Measurements from ENCODE around the gene HOXD8.

Gene HOXD8

DNA sequence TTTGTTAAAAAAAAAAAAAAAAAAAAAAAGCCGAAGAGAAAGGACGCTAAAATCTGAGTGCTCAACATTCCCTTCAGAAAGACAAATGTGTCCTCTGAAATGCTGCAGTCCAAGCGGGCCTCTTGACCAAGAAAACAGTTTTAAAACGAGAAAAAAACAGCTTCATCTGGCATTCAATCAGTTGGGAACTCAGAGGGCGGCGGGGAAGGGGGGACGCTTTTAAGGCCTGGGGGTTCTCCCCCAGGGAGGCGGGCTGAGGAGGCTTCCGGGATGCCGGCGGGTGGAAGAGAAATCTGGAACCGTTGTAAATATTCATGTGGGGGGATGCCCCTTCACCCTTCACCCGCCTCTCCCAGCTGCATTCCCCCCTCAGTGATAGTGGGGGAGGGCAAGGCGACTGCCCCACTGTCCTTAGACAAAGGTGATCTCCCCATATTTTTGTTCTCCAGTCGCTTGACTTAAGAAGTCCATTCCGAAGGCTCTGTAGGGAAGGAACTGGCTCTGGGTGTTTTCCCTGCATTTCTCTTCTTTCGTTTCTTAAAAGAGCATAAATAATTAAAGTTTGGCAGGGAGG lies 25.7 kb upstream of the HOXD8 start:
- DNase-seq (ENCODE audit: low spot score) = no peak

DNA sequence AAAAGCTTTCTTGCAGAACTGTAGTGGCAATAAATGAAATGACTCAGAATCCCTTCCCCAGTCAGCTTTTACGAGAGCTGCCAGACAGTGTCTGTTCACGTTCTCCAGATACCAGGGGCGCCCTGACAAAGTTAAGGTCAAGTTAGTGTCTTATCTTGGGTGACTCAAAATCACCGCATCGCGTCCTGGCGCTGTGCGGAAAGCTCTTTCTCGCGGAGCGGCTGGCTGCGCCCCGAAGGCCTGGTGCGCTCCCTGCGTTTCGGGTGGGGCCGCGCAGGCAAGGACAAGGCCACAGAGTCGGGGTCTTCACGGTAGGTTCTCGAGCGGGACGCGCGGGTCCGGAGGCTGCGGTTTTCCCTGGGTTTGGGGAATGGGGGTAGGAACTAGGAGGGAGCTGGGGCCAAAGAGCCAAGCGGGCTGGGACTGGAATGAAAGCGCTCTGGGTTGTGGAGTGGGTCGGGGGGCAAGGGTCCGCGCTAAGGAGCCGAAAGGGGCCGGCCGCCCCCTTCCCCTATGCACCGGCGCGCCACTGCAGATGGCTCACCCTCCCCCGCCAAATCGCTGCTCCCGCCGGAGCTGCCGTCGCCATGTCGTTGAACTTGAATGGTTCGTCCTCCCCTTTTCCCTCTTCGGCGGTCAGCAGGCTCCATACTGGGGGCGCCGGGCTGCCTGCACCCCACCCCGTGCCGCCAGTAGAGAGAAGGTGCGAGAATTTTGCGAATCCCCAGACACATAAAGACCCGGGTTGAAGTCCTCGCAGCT lies 25.0 kb upstream of the HOXD8 start:
- DNase-seq (ENCODE audit: low spot score) = peak; percentile 66

DNA sequence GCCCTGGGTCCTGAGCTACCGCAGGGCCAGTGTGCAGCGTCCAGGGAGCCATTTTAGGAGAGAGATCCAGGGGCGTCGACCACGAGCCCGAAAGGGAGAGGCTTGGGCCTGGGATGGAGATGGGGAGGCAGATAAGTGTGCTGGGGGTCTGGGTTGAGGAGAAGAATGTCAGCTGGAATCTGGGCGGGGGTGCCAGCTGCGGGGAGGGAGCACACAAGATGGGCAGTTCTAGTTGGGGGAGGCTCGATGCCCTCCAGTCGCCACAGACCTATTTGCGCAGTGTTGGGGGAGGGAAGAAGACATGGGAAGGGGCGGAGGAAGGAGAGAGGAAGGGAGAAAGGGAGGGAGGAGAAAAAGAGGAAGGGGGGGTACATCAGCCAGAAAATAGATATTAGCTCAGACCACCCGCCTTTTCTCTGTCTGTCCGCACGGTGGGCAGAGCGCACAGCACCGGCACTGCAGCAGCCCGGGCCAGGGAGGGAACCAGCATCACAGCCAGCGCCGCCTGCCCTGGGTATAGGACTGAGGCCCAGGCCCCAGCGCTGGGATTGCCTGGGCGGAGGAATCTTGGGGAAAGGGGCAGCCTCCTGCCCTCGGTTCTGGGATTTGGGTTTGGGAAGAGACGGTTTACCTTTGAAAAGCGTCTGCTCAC lies 24.3 kb upstream of the HOXD8 start:
- no peak for DNase-seq (ENCODE audit: low spot score)

DNA sequence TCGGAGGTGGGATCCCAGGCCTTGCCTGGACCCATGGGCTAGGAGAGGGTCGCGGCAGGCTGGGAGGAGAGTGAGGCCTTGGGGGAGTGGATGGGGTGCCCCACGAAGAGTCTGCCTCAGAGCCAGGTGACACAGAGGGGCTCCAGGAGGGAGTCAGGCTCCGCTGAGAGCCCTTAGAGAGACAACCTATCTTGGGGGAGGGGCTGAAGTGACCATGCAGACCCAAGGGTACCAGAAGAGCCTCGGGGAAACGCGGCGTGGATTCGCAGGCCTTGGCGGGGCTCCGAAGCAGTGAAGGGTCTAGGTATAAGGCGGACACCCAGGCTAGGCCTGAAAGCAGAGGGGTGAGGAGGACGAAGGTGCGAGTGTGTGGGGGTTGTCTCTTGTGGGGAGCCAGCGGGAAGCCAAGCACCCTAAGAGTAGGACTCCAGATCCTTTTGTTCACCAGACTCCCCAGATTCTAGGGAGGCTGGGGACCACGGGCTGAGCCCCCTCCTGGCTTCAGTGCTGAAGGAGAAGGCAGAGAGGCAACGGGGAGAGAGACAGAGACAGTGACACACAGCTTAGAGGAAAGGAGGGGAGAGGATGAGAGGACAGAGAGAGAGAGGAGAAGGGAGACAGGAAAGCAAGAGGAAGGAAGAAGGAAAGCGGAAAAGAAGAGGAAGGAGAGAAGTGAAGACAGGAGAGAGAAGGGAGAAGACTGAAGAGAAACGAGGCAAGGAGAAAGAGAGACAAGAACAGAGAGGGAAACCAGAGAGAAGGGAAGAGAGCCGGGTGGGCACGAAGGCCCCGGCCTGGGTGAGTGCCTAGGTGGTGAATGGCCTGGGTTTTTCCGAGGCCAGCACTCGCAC lies 23.6 kb upstream of the HOXD8 start:
- no peak for DNase-seq (ENCODE audit: low spot score)

DNA sequence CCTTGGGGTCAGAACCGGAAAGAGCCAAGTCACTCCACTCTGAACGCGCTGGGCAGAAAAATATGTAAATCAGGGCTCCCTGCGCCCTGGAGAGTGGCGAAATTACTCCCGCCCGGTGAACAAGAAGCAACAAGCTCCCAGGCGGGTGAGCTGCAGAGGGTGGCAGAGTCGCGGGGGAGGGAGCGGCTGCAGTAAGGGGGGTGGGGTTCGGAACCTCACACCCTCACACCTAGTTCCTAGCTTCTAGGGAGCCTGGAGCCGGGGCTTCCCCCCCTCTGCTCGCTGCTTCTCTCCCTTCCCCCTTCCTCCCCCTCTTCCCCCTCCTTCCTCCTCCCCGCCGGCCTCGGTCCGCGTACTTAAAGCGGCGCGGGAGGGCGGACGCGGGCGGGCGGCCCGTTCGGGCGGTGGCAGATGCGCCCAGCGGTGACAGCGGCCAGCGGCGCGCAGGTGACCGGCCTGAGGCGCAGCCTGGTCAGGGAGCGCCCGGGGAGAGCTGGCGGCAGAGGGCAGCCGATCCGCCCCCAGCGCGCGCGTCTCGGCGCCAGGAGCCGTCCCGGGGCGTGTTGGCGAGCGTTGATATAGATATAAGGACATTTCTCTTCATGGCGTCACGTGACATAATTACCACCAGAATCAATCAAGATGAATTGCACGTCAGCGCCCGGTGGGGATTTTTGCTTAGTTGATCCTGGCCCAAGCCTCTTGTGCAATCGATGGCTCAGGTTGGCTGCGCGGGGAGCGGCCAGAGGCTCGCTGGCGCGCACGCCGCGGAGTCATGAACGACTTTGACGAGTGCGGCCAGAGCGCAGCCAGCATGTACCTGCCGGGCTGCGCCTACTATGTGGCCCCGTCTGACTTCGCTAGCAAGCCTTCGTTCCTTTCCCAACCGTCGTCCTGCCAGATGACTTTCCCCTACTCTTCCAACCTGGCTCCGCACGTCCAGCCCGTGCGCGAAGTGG lies 22.6 kb upstream of the HOXD8 start, which contains the start of gene HOXD11:
HOXD11 (plus strand) TSS at position 700 of the 959 bp plus-strand sequence; CDS start at position 776, 76 bp downstream.
- no peak for DNase-seq (ENCODE audit: low spot score)

DNA sequence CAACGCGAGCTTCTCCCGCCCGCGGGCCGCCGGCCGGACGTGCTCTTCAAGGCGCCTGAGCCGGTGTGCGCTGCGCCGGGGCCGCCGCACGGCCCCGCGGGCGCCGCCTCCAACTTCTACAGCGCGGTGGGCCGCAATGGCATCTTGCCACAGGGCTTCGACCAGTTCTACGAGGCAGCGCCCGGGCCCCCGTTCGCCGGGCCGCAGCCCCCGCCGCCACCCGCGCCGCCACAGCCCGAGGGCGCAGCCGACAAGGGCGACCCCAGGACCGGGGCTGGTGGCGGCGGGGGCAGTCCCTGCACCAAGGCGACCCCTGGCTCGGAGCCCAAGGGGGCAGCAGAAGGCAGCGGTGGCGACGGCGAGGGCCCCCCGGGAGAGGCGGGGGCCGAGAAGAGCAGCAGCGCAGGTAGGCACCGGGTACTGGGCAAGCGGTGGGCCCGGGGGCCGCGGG lies 21.7 kb upstream of the HOXD8 start:
- DNase-seq (ENCODE audit: low spot score) = no peak

DNA sequence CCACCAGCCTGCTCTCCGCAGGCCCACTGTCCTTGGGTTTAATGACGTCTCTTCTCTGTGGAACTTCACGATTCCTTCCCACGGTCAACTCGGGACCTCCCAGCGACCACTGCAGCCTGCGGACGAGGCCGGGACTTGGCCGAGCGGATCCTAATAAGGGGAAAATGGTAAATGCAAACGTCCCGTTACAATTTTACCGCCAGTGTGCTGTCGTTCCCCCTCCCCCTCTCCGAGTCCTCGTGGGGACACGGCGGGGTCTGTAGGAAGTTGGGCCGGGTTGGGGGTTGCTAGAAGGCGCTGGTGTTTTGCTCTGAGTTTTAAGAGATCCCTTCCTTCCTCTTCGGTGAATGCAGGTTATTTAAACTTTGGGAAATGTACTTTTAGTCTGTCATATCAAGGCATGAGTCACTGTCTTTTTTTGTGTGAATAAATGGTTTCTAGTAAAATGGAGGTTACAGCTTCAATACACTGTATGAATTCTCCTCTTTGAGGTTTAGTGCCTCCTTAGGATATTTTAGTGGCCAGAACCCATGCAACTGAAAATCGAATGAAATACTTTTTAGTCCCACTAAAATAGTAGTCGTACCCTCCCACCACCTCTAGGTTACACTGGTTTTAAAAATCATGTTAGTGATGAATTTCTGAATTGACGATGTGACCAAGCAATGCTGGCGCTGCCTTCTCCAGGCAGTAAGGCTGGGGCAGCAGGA lies 20.2 kb upstream of the HOXD8 start:
- no peak for DNase-seq (ENCODE audit: low spot score)

DNA sequence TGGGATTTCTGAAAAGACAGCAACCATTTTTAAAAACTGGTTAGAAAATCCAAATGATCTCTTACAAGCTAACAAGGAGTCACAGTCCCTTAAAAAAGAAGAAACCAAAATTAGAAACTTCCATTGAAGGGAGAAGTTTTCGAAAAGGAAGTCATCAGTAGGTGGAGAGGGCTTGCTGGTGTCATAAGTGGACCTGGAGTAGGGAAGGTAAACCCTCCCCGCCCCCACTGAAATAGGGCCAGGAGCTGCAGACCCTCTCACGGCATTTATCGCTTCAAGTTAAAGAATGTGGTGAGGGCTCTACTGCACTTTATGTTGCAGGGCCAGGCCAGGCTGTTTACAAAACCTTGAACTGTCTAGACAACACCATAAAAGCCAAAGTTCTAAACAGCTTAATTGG lies 19.6 kb upstream of the HOXD8 start:
- DNase-seq (ENCODE audit: low spot score) = no peak

DNA sequence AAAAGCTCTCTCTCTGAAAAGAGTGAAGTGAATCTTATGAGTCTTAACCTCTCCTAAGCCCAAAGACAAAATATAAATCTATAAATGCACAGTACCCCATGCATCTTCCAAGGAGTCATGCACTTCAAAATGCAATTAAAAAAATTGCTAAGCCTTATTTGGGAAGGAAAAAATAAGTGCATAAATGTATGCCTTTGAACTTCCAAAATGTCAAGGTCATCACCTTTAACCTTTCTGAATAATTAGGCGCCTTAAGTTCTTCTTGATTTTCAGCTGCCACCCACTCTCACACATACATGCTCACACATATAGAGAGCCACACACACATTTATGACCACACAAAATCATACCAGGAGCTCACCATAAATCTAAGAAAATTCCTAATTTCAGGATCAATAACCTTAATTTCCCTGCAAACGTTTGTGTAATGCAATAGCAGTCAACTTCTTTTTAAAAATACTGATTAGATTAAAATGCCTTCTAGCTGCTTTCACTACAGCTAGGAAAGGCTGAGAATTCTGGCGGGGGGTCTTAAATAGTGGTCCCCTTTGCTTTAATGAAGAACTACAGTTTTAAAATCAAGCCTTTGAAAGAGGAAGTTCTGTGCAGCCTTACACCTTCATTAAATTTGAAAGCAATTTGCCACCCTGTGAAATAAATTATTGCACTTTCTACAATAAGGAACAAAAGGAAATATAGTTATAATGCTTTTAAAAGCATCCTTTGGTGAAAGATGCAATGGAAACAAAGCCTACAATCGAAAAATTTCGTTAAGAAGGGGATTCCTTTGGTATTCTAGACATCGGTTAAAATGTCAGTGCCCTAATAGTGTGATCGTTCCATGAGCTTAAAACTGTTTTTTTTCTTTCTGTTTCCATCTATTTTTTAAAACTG lies 18.8 kb upstream of the HOXD8 start:
- DNase-seq (ENCODE audit: low spot score) = no peak

DNA sequence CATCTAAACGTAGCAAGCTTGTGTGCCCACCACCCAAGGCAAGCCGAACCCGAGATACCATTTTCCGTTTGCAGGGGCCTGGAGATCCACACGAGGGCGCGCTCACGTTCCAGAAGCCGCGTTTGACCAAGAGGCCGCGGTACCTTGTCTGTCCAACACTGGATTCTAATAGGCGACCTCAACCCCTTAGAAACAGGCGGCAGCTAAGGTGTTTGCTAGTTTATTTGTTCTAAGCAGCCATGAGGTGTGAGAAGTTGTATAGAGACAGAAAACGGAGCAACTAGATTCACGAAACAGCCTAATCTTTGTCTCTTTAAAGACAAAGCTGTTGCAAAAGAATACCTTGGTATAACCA lies 18.2 kb upstream of the HOXD8 start:
- peak; percentile 60 for DNase-seq (ENCODE audit: low spot score)

DNA sequence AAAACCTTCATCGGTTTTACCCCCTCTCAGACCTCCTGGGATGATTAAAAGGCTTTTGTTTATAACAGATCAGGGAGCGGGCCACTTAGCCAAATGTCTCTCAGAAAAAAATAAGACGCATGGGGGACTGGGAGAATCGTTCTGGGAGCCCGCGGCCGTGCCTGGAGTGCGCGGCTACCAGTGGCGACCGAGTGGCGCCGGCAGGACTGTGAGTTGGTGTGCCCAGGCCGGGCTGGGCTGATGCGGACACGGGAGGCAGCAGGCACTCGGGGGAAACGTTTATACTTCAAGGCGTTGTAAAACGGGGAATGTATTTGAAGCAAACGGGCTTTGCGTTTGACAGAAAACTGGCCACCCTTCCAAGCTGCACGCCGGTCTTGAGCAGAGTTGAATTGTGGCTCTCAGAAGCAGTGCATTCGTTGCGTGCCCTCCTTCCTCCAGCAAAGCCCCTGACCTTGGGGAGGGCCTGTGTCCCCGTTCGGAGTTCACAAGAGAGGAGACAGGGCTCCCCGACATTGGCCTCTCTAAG lies 17.6 kb upstream of the HOXD8 start:
- no peak for DNase-seq (ENCODE audit: low spot score)

DNA sequence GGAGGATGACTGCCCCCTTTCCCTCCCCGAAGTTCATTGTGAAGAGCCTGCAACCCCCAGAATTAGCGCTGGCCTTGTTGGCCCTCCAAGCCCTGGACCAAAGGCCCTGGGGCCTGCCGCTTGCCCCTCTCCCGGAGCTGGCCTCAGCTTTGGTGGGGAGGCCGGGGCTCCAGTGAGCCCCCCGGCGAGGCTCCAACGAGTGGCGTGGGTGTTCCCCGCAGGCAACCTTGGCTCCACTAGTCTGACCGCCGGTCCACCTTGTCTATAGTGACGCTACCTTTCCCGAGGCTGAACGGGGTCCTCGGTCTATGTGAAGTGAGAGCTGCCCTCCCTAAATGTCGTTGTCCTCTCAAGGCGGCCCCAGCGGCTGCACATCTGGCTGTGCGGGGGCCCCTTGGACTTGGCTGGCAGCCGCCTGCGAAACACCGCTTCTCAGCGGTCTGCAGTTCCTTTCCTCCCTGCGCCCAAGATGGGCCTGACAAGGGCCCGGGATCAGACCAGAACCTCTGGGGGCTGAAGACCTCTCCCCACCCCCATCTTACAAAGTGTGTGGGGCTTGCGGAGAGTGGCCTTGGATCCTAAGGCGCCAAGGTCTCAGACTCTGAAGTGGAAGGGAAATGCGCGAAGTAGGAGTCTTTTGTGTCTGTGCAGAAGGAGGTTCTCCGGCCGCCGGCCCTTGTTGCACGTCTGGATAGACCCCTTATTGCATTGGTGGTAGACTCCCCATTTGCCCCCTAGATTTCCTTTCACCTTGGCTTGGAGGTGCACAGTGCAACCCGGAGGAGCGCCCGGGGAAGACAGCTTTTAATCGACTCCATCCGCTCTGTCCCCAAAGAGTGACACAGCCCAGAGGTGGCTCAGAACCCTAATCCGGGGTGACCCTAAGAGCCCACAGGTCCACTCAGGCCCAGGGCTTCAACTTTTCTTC lies 16.9 kb upstream of the HOXD8 start:
- DNase-seq (ENCODE audit: low spot score) = no peak

DNA sequence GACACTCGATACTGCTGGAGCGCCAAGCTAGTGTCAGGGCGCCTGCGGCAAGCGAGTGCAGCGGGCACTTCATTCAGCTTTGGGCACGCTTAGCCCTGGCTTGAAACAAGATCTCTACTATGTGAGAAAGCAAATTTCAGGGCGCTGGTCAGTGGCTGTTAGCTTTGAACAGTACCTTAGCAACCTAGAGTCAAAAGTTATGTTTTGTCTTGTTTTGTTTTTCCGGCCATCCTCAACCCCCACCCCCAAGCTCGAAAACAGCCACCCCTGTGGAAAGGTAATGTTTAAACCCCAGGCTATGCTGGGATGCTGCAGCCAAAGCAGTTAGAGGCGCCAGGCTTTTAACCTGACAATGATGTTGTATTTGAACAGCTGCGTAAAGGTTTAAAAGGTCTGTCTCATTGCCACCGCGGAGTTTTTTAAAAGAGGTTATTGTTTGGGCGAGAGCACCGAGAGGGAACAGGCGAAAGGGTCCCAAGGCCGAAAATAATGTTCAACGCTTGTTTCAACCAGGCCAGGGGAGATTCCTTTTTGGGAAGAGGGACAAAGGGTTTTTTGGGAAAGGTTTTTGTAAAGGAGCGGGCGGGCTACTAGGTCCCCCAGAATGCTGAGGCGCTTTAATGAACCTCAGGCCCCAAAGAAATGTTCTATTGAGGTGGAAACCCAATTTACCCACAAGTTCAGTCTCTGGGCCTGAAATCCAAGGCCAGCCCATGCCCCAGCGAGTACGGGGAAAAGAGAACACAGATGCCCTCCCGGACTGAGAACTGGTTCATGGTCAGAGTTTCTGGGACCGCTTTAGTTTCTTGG lies 15.2 kb upstream of the HOXD8 start:
- no peak for DNase-seq (ENCODE audit: low spot score)

DNA sequence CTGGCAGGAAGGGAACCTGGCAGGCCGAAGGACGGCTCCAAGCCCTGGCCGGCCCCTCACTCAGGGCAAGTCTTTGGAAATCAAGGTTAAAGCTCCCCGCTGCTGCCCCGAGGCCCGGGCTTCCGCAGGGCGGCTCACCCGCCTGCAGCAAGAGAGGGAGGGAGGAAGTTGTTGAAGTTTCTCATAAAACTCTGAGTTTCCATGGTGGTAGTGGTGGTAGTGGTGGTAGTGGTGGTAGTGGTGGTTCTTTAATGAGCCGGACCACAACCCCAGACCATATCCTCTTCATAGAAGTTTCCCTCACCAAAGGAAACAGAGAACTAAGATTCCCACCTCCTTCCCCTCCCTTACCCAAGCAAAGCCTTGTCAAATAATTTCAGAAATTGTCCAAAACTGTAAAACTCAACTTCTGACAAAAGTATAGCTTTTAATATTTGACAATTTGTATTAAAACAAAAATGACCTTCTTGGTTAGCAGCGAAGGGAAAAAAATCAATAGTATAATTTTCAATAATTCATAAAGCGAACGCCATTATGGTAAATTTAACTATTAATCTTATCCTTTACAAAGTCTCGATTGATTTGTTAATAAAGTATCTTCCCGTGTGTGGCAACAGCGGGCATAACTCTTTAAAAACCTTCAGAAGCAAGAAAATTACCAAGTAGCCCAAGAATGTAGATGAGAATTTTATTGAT lies 14.4 kb upstream of the HOXD8 start:
- DNase-seq (ENCODE audit: low spot score) = no peak

DNA sequence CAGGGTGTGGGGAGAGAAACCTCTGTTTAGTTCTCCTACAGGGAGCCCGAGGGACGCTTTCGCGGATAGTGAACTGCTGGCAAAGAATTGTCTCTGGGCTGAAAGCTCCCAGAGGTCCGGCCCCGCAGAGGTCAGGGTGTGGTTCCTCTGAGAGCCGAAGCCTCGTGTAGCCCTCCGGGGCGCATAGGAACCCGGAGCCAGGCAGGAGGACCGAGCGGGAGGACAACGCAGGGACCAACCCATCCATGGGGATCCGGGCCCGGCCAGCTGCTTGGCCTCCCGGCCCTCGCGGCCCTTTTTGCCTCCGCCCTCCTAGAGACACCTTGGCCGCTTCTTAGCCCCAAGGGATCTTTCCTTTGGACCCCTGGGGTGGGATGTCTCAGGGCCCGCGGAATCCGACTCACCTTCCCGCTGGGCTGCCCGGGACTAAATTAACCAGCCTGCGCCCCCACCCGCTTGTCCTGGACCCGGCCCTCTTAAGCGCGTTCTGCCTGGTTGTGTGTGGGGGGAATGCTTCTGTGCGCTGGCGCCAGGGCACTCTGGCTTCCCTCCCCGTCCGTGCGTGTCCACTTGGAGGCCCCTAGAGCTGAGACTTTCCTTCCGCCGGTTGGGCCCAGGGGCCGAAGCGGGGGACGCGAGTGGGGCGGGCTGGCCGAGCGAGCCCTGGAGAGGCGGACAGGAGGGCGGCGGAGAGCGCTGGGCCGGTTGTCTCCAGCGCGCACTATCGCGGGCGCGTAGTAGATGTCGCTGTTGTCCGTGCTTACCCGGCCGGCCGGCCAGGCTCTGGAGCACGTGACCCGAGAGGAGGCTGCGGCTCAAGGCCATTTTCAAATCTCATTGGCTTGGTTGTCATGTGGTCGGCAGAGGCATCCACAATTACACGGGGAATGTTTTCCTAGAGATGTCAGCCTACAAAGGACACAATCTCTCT lies 13.4 kb upstream of the HOXD8 start, which contains the start of gene HOXD10:
HOXD10 (plus strand) TSS at position 896 of the 931 bp plus-strand sequence. CDS start 56 bp downstream, outside the sequence.
- DNase-seq (ENCODE audit: low spot score) = peak; percentile 71

Measured in AG08395 (cell line).